Ecto neural progenitor cell (in vitro differentiated cells): ENCODE measurements around the gene STON2.

ENCODE experiments used
- DNase-seq: peaks from one replicate; pipeline ENCODE4 v3.0.0-alpha.2; 2018; ENCODE audit warnings: low spot score

STON2 gene

GRCh38 chr14:81416981-81417380 lies 16.9 kb upstream of the STON2 start:
- DNase-seq, result no peak

- no peak for DNase-seq
Observed at GRCh38 chr14:81416194-81416952, 16.2 kb upstream of the STON2 start.

GRCh38 chr14:81415781-81416180 lies 15.7 kb upstream of the STON2 start:
- DNase-seq, result no peak

- DNase-seq, result no peak
Observed at GRCh38 chr14:81414123-81414522, 14.0 kb upstream of the STON2 start.

- DNase-seq, result no peak
Observed at GRCh38 chr14:81412779-81413178, 12.7 kb upstream of the STON2 start.

GRCh38 chr14:81408595-81408994 lies 8.5 kb upstream of the STON2 start:
- no peak for DNase-seq

GRCh38 chr14:81406863-81407262 lies 6.7 kb upstream of the STON2 start:
- no peak for DNase-seq

- DNase-seq, result no peak
Observed at GRCh38 chr14:81402123-81402495, 2.0 kb upstream of the STON2 start.

- DNase-seq, result no peak
Observed at GRCh38 chr14:81401420-81402122, 1.4 kb upstream of the STON2 start.

- no peak for DNase-seq
Observed at GRCh38 chr14:81400852-81401251, 728 bp upstream of the STON2 start.

GRCh38 chr14:81398196-81398891 lies 1.8 kb downstream of the STON2 start:
- DNase-seq, result no peak

GRCh38 chr14:81396113-81396512 lies 4.0 kb downstream of the STON2 start:
- DNase-seq, result no peak

- no peak for DNase-seq
Observed at GRCh38 chr14:81394739-81395138, 5.4 kb downstream of the STON2 start.

GRCh38 chr14:81392976-81393643 lies 7.0 kb downstream of the STON2 start:
- no peak for DNase-seq

- no peak for DNase-seq
Observed at GRCh38 chr14:81392052-81392451, 8.1 kb downstream of the STON2 start.

- DNase-seq, result no peak
Observed at GRCh38 chr14:81390696-81391095, 9.4 kb downstream of the STON2 start.

GRCh38 chr14:81388336-81388735 lies 11.8 kb downstream of the STON2 start:
- no peak for DNase-seq

GRCh38 chr14:81386290-81386745 lies 13.8 kb downstream of the STON2 start:
- DNase-seq, result no peak

- no peak for DNase-seq
Observed at GRCh38 chr14:81385886-81386285, 14.2 kb downstream of the STON2 start.

GRCh38 chr14:81385419-81385818 lies 14.7 kb downstream of the STON2 start:
- DNase-seq, result no peak

GRCh38 chr14:81384900-81385299 lies 15.2 kb downstream of the STON2 start:
- no peak for DNase-seq

GRCh38 chr14:81382517-81383225 lies 17.5 kb downstream of the STON2 start:
- DNase-seq, result no peak
